Effector memory CD4-positive, alpha-beta T cell (primary cell): Measurements from ENCODE around the gene CD40LG.

Experiments
- DNase-seq, 3 donors: peaks; one replicate each; pipeline ENCODE4 v3.0.0-alpha.2; 2020
- H3K27ac ChIP-seq: 2 replicates; pipeline ENCODE4 v1.7.0; 2013; ENCODE audit warnings: mild to moderate bottlenecking, low read length, moderate library complexity; ENCODE audit not compliant: insufficient read depth, poor library complexity, severe bottlenecking
- H3K27me3 ChIP-seq: replicated peaks from 2 replicates; pipeline ENCODE4 v1.7.0; 2013; ENCODE audit warnings: mild to moderate bottlenecking, low read length; ENCODE audit not compliant: insufficient read depth, control insufficient read depth, poor library complexity, severe bottlenecking
- H3K36me3 ChIP-seq: 2 replicates; pipeline ENCODE4 v1.7.0; 2013; ENCODE audit warnings: mild to moderate bottlenecking, low read length, moderate library complexity; ENCODE audit not compliant: control insufficient read depth, insufficient read depth
- H3K4me1 ChIP-seq: 2 replicates; pipeline ENCODE4 v1.7.0; 2013; ENCODE audit warnings: low read length, mild to moderate bottlenecking; ENCODE audit not compliant: control insufficient read depth, insufficient read depth, poor library complexity, severe bottlenecking
- H3K4me3 ChIP-seq: 2 replicates; pipeline ENCODE4 v1.7.0; 2013; ENCODE audit warnings: low read length, low read depth, mild to moderate bottlenecking; ENCODE audit not compliant: insufficient read depth, poor library complexity, severe bottlenecking
- H3K9me3 ChIP-seq: 2 replicates; pipeline ENCODE4 v1.7.0; 2013; ENCODE audit warnings: mild to moderate bottlenecking, low read length, moderate library complexity; ENCODE audit not compliant: control insufficient read depth
- total RNA-seq, 3 donors: gene quantifications; one replicate each; lab custom pipeline; 2026; lab: John Stamatoyannopoulos, UW

CD40LG gene
- 76.2 to 99.6 (median 95.1) reads per million in 3 donors for total RNA-seq

DNA sequence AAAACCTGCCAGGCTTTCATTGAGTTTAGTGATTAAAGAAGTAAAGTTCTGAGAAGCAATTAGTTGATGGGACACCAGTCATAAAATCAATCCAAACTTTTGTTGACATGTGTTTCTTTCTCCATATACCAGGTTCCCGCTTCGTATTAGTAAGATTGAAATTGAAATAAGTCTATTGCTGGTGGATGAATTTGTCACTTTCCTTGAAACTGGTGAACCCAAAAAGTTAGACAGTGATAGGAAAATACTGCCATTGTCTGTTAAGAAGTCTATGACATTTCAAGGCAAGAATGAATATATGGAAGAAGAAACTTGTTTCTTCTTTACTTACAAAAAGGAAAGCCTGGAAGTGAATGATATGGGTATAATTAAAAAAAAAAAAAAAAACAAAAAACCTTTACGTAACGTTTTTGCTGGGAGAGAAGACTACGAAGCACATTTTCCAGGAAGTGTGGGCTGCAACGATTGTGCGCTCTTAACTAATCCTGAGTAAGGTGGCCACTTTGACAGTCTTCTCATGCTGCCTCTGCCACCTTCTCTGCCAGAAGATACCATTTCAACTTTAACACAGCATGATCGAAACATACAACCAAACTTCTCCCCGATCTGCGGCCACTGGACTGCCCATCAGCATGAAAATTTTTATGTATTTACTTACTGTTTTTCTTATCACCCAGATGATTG lies at the start of gene CD40LG:
Gene CD40LG (plus strand): TSS at position 482 of the 684 bp plus-strand sequence. CDS start 91 bp downstream, at position 573.
- Histone ChIP-seq H3K4me1 (peaks cover 10% of the 10 kb centered on the region), H3K4me3 (peak within 1 kb of the TSS; percentile 69), H3K9me3 (no peaks in the 10 kb centered on the region), H3K27me3 (no peaks in the 10 kb centered on the region), H3K27ac (peak within 1 kb of the TSS; percentile 73), H3K36me3 (peaks cover 4% of the 10 kb centered on the region)
- peak in 1 of 3 donors; percentile 23 for DNase-seq

DNA sequence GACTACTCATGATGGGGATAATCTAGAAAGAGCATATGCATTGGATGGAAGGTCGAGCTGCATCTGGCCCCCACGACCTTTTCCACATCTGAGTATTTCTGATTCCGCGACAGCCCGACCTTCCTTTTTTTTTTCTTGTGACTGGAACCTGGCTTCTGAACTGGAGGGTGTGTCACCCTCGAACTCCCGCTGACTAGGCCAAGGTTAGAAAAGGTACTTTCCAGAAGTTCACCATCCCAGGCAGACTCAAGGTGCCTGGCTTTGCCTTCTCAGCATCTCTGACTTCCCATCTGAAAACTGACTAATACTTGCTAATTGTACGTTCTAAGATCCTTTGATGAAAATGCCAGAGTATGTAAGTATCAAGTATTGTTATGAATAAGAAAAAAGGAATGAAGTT lies 49.3 kb upstream of the CD40LG start:
- no peak overlapping the region for H3K4me3 ChIP-seq

DNA sequence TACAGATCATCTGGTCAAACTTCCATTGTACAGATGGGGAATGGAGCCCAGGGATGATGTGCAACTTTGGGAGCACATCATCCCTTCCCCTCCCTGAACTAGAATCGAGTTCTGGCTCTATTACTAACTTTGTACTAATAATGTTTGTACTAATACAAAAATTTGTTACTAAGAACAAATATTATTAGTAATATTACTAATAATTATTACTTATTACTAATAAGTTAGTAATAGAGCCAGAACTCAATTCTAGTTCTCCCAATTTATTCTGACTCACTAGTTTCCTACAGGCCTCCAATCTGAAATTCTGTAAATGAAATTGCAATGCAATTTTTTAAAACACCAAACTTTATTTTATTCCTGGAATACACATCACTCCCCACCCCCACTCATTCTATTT lies 47.9 kb upstream of the CD40LG start:
- H3K27me3 ChIP-seq: no peaks in the 10 kb centered on the region
- DNase-seq: no peak
- H3K9me3 ChIP-seq: no peaks in the 10 kb centered on the region
- H3K4me1 ChIP-seq: peaks cover 12% of the 10 kb centered on the region
- no peak overlapping the region for H3K27ac ChIP-seq
- no peaks in the 10 kb centered on the region for H3K36me3 ChIP-seq
- H3K4me3 ChIP-seq: no peak overlapping the region

More for the DNA sequence above, 49.3 kb upstream of the CD40LG start:
- no peaks in the 10 kb centered on the region for H3K9me3 ChIP-seq
- H3K27ac ChIP-seq: peak overlapping the region; percentile 58
- peaks cover 12% of the 10 kb centered on the region for H3K4me1 ChIP-seq
- DNase-seq: peak in 2 of 3 donors; percentile 5 to 41
- H3K36me3 ChIP-seq: no peaks in the 10 kb centered on the region
- H3K27me3 ChIP-seq: no peaks in the 10 kb centered on the region

GRCh38 chrX:136607236-136607635 lies 40.7 kb upstream of the CD40LG start:
- H3K4me3 ChIP-seq: no peak overlapping the region
- H3K27me3 ChIP-seq: no peaks in the 10 kb centered on the region
- no peak for DNase-seq
- H3K36me3 ChIP-seq: no peaks in the 10 kb centered on the region
- H3K9me3 ChIP-seq: no peaks in the 10 kb centered on the region
- H3K4me1 ChIP-seq: peaks cover 3% of the 10 kb centered on the region
- H3K27ac ChIP-seq: no peak overlapping the region

DNA sequence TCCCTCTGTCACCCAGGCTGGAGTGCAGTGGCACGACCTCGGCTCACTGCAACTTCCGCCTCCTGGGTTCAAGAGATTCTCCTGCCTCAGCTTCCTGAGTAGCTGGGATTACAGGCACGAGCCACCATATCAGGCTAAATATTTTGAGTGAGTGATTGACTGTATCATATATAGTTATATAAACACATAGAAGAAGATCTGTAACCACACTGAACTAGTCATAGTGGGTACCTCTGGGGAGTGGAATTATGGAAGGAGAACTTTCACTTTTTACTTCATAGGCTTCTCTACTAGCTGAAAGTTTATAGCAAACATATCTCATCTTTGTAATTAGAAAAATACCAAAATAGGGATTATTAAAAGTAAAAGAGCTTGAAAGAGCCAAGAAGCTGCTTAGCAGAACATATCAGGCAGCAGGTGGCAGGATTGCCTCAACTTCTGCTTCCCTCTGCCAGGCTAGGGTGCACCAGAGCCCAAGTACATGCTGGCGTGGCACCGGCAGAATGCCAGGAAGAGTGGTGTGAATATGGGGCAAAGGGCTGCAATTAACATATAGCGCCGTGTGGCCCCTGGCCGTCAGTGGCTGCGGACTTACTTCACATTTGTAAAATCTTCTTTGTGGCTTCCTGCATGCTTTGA lies 39.5 kb upstream of the CD40LG start:
- peak overlapping the region; percentile 2 for H3K4me3 ChIP-seq
- peak overlapping the region; percentile 55 for H3K27ac ChIP-seq
- H3K9me3 ChIP-seq: no peaks in the 10 kb centered on the region
- peak; percentile 19 to 34 (median 29) for DNase-seq
- no peaks in the 10 kb centered on the region for H3K36me3 ChIP-seq
- no peaks in the 10 kb centered on the region for H3K27me3 ChIP-seq
- peaks cover 3% of the 10 kb centered on the region for H3K4me1 ChIP-seq

- H3K27ac ChIP-seq: peak overlapping the region; percentile 51
- peak overlapping the region; percentile 29 for H3K4me3 ChIP-seq
- no peaks in the 10 kb centered on the region for H3K36me3 ChIP-seq
- H3K4me1 ChIP-seq: peaks cover 13% of the 10 kb centered on the region
- H3K27me3 ChIP-seq: no peaks in the 10 kb centered on the region
- DNase-seq: no peak
- no peaks in the 10 kb centered on the region for H3K9me3 ChIP-seq
Measured at GRCh38 chrX:136616987-136617685, 30.8 kb upstream of the CD40LG start.

GRCh38 chrX:136619899-136620505 lies 28.0 kb upstream of the CD40LG start:
- H3K36me3 ChIP-seq: no peaks in the 10 kb centered on the region

DNA sequence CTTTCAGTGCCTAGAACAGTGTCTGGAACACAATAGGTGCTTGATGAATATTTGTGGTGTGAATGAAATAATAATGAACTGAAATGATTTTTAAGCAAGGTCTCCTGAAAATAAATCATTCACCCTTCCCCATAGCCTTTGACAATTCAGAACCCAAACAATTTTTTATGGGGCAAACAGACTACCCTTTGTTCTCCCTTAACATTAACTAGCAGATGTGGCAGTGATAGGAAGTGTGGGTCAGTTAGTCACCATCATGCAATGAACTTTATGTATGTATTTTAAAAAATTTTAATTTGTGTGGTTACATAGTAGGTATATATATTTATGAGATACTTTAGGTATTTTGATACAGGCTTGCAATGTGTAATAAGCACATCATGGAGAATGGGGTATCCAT lies 27.2 kb upstream of the CD40LG start:
- Histone ChIP-seq H3K9me3 (no peaks in the 10 kb centered on the region), H3K27me3 (no peaks in the 10 kb centered on the region), H3K4me1 (peaks cover 13% of the 10 kb centered on the region), H3K36me3 (no peaks in the 10 kb centered on the region), H3K4me3 (no peak overlapping the region), H3K27ac (peak overlapping the region; percentile 71)
- DNase-seq: no peak

More at GRCh38 chrX:136619899-136620505, 28.0 kb upstream of the CD40LG start:
- DNase-seq: peak in 1 of 3 donors; percentile 32
- Histone ChIP-seq H3K27me3 (no peaks in the 10 kb centered on the region), H3K4me3 (no peak overlapping the region), H3K4me1 (peaks cover 13% of the 10 kb centered on the region), H3K27ac (peak overlapping the region; percentile 71), H3K9me3 (no peaks in the 10 kb centered on the region)

- Histone ChIP-seq H3K4me3 (no peak overlapping the region), H3K36me3 (no peaks in the 10 kb centered on the region), H3K4me1 (peaks cover 16% of the 10 kb centered on the region), H3K27me3 (no peaks in the 10 kb centered on the region), H3K27ac (no peak overlapping the region), H3K9me3 (no peaks in the 10 kb centered on the region)
- no peak for DNase-seq
Measured at GRCh38 chrX:136622568-136622967, 25.4 kb upstream of the CD40LG start.
